ENCODE measurements around the gene CHKA. TPM values are rescaled to one million over a fixed set of nuclear protein-coding genes. Genes with fewer than 3 reads are reported as not detected.

The CHKA gene
- total and polyA plus RNA-seq, 2 donors (not counting 3 experiments of a cell fraction or from before 2014, with no cell fraction given): 21.4 to 25.1 TPM

DNA sequence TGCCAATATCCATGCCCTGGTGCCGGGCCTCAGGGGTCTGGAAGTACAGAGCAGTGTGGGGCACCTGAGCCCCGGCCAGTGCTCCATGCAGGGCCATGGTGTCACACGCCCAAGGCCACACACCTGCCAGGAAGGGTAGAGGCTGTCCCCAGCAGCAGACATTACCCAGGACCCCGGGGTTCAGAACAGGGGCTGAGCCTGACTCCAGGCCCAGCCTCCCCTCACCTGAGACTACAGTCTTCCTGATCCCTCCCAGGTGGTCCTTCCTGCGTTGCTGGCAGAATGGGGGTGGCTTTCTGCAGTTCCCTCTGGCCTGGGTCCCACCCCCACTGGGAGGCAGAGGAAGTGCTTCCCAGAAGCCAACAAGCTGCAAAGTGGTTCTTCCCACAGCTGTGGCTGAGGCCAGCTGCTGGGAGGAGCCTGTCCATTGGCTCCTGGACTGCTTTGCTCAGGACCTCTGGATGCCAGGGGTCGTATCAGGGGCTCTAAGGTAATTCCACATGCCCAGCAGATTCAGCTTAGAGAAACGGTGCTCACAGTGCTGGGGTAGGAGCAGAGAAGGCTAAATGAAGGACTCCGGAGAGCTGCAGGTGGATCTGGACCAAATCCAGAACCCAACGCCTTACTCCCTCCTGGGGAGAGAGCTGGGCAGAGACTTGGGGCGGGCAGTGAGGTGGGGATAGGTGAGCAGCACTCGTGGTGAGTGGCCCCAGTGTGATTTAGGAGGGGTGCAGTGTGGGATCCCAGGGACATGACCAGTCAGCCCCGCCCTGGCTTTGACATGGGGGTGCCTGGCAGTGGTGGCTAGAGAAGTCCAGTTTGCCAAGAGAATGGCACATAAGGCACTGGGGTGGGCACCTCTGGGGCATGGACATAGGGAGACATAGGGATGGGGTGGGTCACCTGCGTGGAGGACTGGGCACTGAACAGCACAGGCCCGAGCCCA is 69.7 kb downstream of the CHKA start:
- intact Hi-C loops (cut with micrococcal nuclease): no loop called here
- no peak overlapping the region for H3K4me2 ChIP-seq (ENCODE audit: insufficient read depth, low read length)
- FAIRE-seq (no peak), DNase-seq (ENCODE audit: low read depth, low spot score) (no peak)
- no peaks in the 10 kb centered on the region for H3K9me3 ChIP-seq (replicated peaks; ENCODE audit: control insufficient read depth, insufficient read depth, low read length)
- no peak overlapping the region for H3K9ac ChIP-seq (replicated peaks; ENCODE audit: extremely low read depth, insufficient read depth, low read length)
- H3K9me1 ChIP-seq (replicated peaks; ENCODE audit: control insufficient read depth, extremely low read depth, insufficient read depth, low read length): no peaks in the 10 kb centered on the region
- ChIA-PET POLR2A (no interaction called here), CTCF (interaction anchor here (0.5 to 0.8 kb wide), 3 partner anchors 12 to 131 kb away, joined by 3 to 4 read pairs (median 3); no protein-coding TSS in a partner anchor)
- H3K27ac ChIP-seq (ENCODE audit: insufficient read depth, low read depth, low read length): no peak overlapping the region
- no peaks in the 10 kb centered on the region for H3K27me3 ChIP-seq (ENCODE audit: control insufficient read depth in 2 of 2, insufficient read depth in 2 of 2, low read length in 2 of 2)
- H3K4me1 ChIP-seq (ENCODE audit: control insufficient read depth, extremely low read depth, insufficient read depth, low read length): no peaks in the 10 kb centered on the region
- TF ChIP-seq GATA2 (IDR thresholded peaks at IDR 0.05; ENCODE audit: insufficient read depth, insufficient read length, low read depth, low read length): no peak
- no peak for TF ChIP-seq POLR2A (IDR thresholded peaks at IDR 0.05; ENCODE audit: low read depth, low read length)
- TF ChIP-seq, protein P1, sequence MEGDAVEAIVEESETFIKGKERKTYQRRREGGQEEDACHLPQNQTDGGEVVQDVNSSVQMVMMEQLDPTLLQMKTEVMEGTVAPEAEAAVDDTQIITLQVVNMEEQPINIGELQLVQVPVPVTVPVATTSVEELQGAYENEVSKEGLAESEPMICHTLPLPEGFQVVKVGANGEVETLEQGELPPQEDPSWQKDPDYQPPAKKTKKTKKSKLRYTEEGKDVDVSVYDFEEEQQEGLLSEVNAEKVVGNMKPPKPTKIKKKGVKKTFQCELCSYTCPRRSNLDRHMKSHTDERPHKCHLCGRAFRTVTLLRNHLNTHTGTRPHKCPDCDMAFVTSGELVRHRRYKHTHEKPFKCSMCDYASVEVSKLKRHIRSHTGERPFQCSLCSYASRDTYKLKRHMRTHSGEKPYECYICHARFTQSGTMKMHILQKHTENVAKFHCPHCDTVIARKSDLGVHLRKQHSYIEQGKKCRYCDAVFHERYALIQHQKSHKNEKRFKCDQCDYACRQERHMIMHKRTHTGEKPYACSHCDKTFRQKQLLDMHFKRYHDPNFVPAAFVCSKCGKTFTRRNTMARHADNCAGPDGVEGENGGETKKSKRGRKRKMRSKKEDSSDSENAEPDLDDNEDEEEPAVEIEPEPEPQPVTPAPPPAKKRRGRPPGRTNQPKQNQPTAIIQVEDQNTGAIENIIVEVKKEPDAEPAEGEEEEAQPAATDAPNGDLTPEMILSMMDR (IDR thresholded peaks at IDR 0.05; ENCODE audit: extremely low read depth in 1 of 2, insufficient read depth in 1 of 2, low read depth in 1 of 2, low read length in 2 of 2): no peak
- TF ChIP-seq JUN (IDR thresholded peaks at IDR 0.05; ENCODE audit: borderline replicate concordance, insufficient read depth, insufficient read length, low read depth): no peak
- TF ChIP-seq, protein P2, sequence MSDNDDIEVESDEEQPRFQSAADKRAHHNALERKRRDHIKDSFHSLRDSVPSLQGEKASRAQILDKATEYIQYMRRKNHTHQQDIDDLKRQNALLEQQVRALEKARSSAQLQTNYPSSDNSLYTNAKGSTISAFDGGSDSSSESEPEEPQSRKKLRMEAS (IDR thresholded peaks at IDR 0.05; ENCODE audit: insufficient read depth, insufficient read length): no peak
- no peak for TF ChIP-seq EZH2 (IDR thresholded peaks at IDR 0.05; ENCODE audit: borderline replicate concordance, low read depth, low read length, severe bottlenecking)
- no peak for TF ChIP-seq POLR2AphosphoS5 (IDR thresholded peaks at IDR 0.05; ENCODE audit: insufficient read depth, low read depth, low read length)
- TF ChIP-seq FOS (IDR thresholded peaks at IDR 0.05; ENCODE audit: borderline replicate concordance, insufficient read depth, low read length): no peak
- no peak for TF ChIP-seq MYC (IDR thresholded peaks at IDR 0.05; ENCODE audit: low read depth, low read length)
- H2AFZ ChIP-seq (ENCODE audit: low read depth, low read length): no peak overlapping the region
- H3K36me3 ChIP-seq (ENCODE audit: control insufficient read depth in 2 of 2, extremely low read depth in 1 of 2, insufficient read depth in 2 of 2, low read length in 2 of 2): peaks cover 4 to 41% of the 10 kb centered on the region in 2 experiments
- H4K20me1 ChIP-seq (replicated peaks; ENCODE audit: control insufficient read depth, extremely low read depth, insufficient read depth, low read length): no peaks in the 10 kb centered on the region
- H3K4me3 ChIP-seq (replicated peaks in 1 of 3; ENCODE audit: insufficient read depth in 1 of 3, low read depth in 1 of 3, low read length in 3 of 3): no peak overlapping the region
- no peaks in the 10 kb centered on the region for H3K79me2 ChIP-seq (ENCODE audit: control insufficient read depth, insufficient read depth, low read length)
- dilution Hi-C loops (cut with MboI; ENCODE audit: extremely low pct_ligation_motif_present, low sequenced_read_pairs): no loop called here
- BruUV-seq (replicated peaks): no TSS peak

All from endothelial cell of umbilical vein (primary cell).